WTC11 (cell line): ENCODE results near the gene ANTKMT.

Experiments used
- CREB1 ChIP-seq: sonication (generic); formaldehyde crosslinking; IDR thresholded peaks from 2 replicates; pipeline ENCODE4 v1.8.0; 2023; ENCODE audit warnings: mild to moderate bottlenecking, missing genetic modification reagents
- TP53 ChIP-seq: sonication (generic); formaldehyde crosslinking; IDR thresholded peaks from 2 replicates; pipeline ENCODE4 v1.8.1; 2023; ENCODE audit warnings: mild to moderate bottlenecking, missing genetic modification reagents

GRCh38 chr16:718922-719321 is 2.0 kb upstream of the ANTKMT start:
- no peak for TF ChIP-seq TP53
- TF ChIP-seq CREB1 (CRISPR knock-in tag) = no peak
